ENCODE data around the gene LIPG.
A peak's percentile ranks its signal among the peaks of the same experiment; 100 is the strongest.
"Not testable (repeated sequence)": the region's sequence is repeated elsewhere in the genome, so short reads cannot be mapped to it uniquely, and the experiment has no call there.

LIPG gene

GRCh38 chr18:49547701-49548100, 14.2 kb upstream of the LIPG start:
- no peak for TF ChIP-seq CTCF (IDR thresholded peaks at IDR 0.05; ENCODE audit: insufficient read depth, missing control alignments)
- no peak for DNase-seq (ENCODE audit: insufficient read length, low spot score)
- FAIRE-seq: no peak

GRCh38 chr18:49548229-49548636, 13.6 kb upstream of the LIPG start:
- no peak for DNase-seq (ENCODE audit: insufficient read length, low spot score)
- no peak for TF ChIP-seq CTCF (IDR thresholded peaks at IDR 0.05; ENCODE audit: insufficient read depth, missing control alignments)

GRCh38 chr18:49550621-49551339, 11.1 kb upstream of the LIPG start:
- FAIRE-seq: no peak

More at GRCh38 chr18:49548229-49548636, 13.6 kb upstream of the LIPG start:
- no peak for FAIRE-seq

GRCh38 chr18:49553003-49553402, 8.9 kb upstream of the LIPG start:
- no peak for DNase-seq (ENCODE audit: insufficient read length, low spot score)

More at GRCh38 chr18:49550621-49551339, 11.1 kb upstream of the LIPG start:
- DNase-seq (ENCODE audit: insufficient read length, low spot score): no peak
- no peak for TF ChIP-seq CTCF (IDR thresholded peaks at IDR 0.05; ENCODE audit: insufficient read depth, missing control alignments)

GRCh38 chr18:49555641-49556040, 6.2 kb upstream of the LIPG start:
- no peak for FAIRE-seq
- TF ChIP-seq CTCF (IDR thresholded peaks at IDR 0.05; ENCODE audit: insufficient read depth, missing control alignments): no peak
- DNase-seq (ENCODE audit: insufficient read length, low spot score): no peak

More at GRCh38 chr18:49553003-49553402, 8.9 kb upstream of the LIPG start:
- TF ChIP-seq CTCF (IDR thresholded peaks at IDR 0.05; ENCODE audit: insufficient read depth, missing control alignments): no peak
- peak; percentile 63 for FAIRE-seq

GRCh38 chr18:49558356-49558755, 3.5 kb upstream of the LIPG start:
- no peak for DNase-seq (ENCODE audit: insufficient read length, low spot score)
- no peak for FAIRE-seq
- no peak for TF ChIP-seq CTCF (IDR thresholded peaks at IDR 0.05; ENCODE audit: insufficient read depth, missing control alignments)

GRCh38 chr18:49559326-49559931, 2.4 kb upstream of the LIPG start:
- DNase-seq (ENCODE audit: insufficient read length, low spot score): peak; percentile 44
- FAIRE-seq: not testable (repeated sequence)
- TF ChIP-seq CTCF (IDR thresholded peaks at IDR 0.05; ENCODE audit: insufficient read depth, missing control alignments): peak; percentile 62
